Measurements from ENCODE around the gene ARF3. TPM values are rescaled to one million over a fixed set of nuclear protein-coding genes. Genes with fewer than 3 reads are reported as not detected.

Gene ARF3
- total and polyA plus RNA-seq, 2 of the 13 experiments (the other 11 are each of a cell fraction or from before 2014, with no cell fraction given), result 53.8 to 57.9 TPM

DNA sequence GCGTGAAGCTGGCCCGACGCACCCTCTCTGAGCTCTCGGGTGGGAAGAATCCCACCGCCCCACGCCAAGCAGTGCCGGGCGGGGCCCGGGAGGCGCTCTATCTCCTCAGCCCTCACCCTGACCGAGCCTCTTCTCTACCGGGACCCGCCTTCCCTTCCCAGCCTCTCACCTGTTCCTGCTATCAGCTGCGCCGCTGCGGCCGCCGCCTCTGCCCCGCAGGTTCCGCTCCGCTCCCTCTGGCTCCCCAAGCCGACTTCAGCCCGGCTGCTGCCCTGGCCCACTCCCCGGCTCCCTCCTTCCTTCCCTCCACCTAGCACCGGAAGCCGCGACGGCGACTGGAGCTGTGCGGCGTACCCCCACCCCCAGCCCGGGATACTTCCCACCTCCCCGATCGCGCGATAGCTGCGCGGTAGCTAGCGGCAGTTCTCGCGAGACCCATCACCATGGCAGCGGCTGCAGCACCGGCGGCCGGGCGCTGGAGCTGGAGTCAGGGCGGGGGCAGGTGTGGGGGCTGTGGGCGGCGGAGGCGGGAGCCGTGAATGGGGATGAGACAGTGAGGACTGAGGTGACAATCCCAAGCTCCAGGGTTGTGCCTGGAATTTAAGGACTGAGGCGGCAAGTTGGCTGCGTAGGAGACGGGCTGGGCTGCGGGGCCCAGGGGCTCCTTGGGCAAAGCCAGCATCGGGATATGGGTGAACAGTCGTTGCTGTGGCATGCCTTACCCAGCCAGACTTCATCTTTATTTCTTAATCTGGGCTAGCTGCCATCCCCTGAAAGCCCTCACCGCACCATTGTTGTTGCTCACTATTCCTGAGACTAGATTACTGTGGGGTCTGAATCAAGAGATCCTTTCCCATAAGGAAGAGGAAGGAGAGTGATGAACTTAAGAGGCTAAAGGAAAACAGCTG is at the start of gene ARF3 (continued):
- TF ChIP-seq ZNF891 (CRISPR knock-in tag; IDR thresholded peaks at IDR 0.05), result 0 out of 2 replicates have a peak, but pooled peaks have one; percentile 6
- TF ChIP-seq IKZF1 (IDR thresholded peaks at IDR 0.05), result no peak
- peak; percentile 89 for TF ChIP-seq ZNF607 (CRISPR knock-in tag; IDR thresholded peaks at IDR 0.05; ENCODE audit: borderline replicate concordance)
- TF ChIP-seq, protein P1, sequence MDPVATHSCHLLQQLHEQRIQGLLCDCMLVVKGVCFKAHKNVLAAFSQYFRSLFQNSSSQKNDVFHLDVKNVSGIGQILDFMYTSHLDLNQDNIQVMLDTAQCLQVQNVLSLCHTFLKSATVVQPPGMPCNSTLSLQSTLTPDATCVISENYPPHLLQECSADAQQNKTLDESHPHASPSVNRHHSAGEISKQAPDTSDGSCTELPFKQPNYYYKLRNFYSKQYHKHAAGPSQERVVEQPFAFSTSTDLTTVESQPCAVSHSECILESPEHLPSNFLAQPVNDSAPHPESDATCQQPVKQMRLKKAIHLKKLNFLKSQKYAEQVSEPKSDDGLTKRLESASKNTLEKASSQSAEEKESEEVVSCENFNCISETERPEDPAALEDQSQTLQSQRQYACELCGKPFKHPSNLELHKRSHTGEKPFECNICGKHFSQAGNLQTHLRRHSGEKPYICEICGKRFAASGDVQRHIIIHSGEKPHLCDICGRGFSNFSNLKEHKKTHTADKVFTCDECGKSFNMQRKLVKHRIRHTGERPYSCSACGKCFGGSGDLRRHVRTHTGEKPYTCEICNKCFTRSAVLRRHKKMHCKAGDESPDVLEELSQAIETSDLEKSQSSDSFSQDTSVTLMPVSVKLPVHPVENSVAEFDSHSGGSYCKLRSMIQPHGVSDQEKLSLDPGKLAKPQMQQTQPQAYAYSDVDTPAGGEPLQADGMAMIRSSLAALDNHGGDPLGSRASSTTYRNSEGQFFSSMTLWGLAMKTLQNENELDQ (CRISPR knock-in tag; IDR thresholded peaks at IDR 0.05; ENCODE audit: borderline replicate concordance), result no peak
- TF ChIP-seq GATA4 (IDR thresholded peaks at IDR 0.05; ENCODE audit: borderline replicate concordance, low read depth), result 0 out of 2 replicates have a peak, but pooled peaks have one; percentile 40
- TF ChIP-seq SOX13 (IDR thresholded peaks at IDR 0.05), result 0 out of 2 replicates have a peak, but pooled peaks have one; percentile 8
- TF ChIP-seq SOX13 (CRISPR knock-in tag; conservative IDR thresholded peaks at IDR 0.05 in 1 of 2, IDR thresholded peaks at IDR 0.05 in 1 of 2), result 0 out of 4 replicates have a peak, but pooled peaks of 1 of the 2 experiments have one; percentile 27
- 0 out of 2 replicates have a peak, but pooled peaks have one; percentile 49 for TF ChIP-seq NCOA1 (CRISPR knock-in tag; IDR thresholded peaks at IDR 0.05)
- peak; percentile 100 for TF ChIP-seq CHD2 (IDR thresholded peaks at IDR 0.05; ENCODE audit: low read depth, low read length)
- TF ChIP-seq ZNF264 (CRISPR knock-in tag; IDR thresholded peaks at IDR 0.05), result no peak
- TF ChIP-seq, protein P2, sequence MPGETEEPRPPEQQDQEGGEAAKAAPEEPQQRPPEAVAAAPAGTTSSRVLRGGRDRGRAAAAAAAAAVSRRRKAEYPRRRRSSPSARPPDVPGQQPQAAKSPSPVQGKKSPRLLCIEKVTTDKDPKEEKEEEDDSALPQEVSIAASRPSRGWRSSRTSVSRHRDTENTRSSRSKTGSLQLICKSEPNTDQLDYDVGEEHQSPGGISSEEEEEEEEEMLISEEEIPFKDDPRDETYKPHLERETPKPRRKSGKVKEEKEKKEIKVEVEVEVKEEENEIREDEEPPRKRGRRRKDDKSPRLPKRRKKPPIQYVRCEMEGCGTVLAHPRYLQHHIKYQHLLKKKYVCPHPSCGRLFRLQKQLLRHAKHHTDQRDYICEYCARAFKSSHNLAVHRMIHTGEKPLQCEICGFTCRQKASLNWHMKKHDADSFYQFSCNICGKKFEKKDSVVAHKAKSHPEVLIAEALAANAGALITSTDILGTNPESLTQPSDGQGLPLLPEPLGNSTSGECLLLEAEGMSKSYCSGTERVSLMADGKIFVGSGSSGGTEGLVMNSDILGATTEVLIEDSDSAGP (CRISPR knock-in tag; IDR thresholded peaks at IDR 0.05; ENCODE audit: borderline replicate concordance), result peak; percentile 50; the same call in 1 of the 2 replicates
- TF ChIP-seq HNRNPLL (IDR thresholded peaks at IDR 0.05; ENCODE audit: low read depth, low read length, poor library complexity, severe bottlenecking), result peak; percentile 58
- peak; percentile 12; the same call in 1 of the 2 replicates for TF ChIP-seq ZNF598 (CRISPR knock-in tag; IDR thresholded peaks at IDR 0.05; ENCODE audit: borderline replicate concordance)
- TF ChIP-seq, protein P3, sequence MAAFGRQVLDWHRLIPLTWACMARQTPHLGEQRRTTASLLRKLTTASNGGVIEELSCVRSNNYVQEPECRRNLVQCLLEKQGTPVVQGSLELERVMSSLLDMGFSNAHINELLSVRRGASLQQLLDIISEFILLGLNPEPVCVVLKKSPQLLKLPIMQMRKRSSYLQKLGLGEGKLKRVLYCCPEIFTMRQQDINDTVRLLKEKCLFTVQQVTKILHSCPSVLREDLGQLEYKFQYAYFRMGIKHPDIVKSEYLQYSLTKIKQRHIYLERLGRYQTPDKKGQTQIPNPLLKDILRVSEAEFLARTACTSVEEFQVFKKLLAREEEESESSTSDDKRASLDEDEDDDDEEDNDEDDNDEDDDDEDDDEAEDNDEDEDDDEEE (CRISPR knock-in tag; IDR thresholded peaks at IDR 0.05), result 0 out of 2 replicates have a peak, but pooled peaks have one; percentile 28
- TF ChIP-seq, protein P4, sequence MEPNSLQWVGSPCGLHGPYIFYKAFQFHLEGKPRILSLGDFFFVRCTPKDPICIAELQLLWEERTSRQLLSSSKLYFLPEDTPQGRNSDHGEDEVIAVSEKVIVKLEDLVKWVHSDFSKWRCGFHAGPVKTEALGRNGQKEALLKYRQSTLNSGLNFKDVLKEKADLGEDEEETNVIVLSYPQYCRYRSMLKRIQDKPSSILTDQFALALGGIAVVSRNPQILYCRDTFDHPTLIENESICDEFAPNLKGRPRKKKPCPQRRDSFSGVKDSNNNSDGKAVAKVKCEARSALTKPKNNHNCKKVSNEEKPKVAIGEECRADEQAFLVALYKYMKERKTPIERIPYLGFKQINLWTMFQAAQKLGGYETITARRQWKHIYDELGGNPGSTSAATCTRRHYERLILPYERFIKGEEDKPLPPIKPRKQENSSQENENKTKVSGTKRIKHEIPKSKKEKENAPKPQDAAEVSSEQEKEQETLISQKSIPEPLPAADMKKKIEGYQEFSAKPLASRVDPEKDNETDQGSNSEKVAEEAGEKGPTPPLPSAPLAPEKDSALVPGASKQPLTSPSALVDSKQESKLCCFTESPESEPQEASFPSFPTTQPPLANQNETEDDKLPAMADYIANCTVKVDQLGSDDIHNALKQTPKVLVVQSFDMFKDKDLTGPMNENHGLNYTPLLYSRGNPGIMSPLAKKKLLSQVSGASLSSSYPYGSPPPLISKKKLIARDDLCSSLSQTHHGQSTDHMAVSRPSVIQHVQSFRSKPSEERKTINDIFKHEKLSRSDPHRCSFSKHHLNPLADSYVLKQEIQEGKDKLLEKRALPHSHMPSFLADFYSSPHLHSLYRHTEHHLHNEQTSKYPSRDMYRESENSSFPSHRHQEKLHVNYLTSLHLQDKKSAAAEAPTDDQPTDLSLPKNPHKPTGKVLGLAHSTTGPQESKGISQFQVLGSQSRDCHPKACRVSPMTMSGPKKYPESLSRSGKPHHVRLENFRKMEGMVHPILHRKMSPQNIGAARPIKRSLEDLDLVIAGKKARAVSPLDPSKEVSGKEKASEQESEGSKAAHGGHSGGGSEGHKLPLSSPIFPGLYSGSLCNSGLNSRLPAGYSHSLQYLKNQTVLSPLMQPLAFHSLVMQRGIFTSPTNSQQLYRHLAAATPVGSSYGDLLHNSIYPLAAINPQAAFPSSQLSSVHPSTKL (CRISPR knock-in tag; IDR thresholded peaks at IDR 0.05), result 0 out of 2 replicates have a peak, but pooled peaks have one; percentile 35
- TF ChIP-seq, protein P5, sequence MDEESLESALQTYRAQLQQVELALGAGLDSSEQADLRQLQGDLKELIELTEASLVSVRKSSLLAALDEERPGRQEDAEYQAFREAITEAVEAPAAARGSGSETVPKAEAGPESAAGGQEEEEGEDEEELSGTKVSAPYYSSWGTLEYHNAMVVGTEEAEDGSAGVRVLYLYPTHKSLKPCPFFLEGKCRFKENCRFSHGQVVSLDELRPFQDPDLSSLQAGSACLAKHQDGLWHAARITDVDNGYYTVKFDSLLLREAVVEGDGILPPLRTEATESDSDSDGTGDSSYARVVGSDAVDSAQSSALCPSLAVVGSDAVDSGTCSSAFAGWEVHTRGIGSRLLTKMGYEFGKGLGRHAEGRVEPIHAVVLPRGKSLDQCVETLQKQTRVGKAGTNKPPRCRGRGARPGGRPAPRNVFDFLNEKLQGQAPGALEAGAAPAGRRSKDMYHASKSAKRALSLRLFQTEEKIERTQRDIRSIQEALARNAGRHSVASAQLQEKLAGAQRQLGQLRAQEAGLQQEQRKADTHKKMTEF (CRISPR knock-in tag; IDR thresholded peaks at IDR 0.05), result peak; percentile 72; the same call in 1 of the 2 replicates

All from HepG2 (cell line).